ENCODE results near the gene ACY1. TPM values are rescaled to one million over a fixed set of nuclear protein-coding genes. Genes with fewer than 3 reads are reported as not detected.
A peak's percentile ranks its signal among the peaks of the same experiment; 100 is the strongest.

Gene ACY1
- total RNA-seq: 10 to 100 TPM in 3 of 5 donors, 1 to 10 TPM in 1, not detected in 1; 8.0 to 42.6 (median 31.5) TPM
- 10 to 100 TPM; 32.9 to 60.6 (median 41.9) TPM for polyA plus RNA-seq
- long read RNA-seq, donor 1, partial matches to known transcripts: 0 of 5 reads
- long read RNA-seq, donor 1, other reads (novel, unspliced or antisense): 0 of 5 reads
- long read RNA-seq, donor 2, transcript ACY1-227 (3 exons, 456 nt): major isoform, 8 of 12 reads
- long read RNA-seq, donor 2, partial matches to known transcripts: 0 of 12 reads
- long read RNA-seq, donor 2, other reads (novel, unspliced or antisense): 0 of 12 reads
- long read RNA-seq, donor 3, partial matches to known transcripts: 0 of 6 reads
- long read RNA-seq, donor 3, other reads (novel, unspliced or antisense): 0 of 6 reads
- long read RNA-seq, donor 4, partial matches to known transcripts: 0 of 2 reads
- long read RNA-seq, donor 4, other reads (novel, unspliced or antisense): 0 of 2 reads
- long read RNA-seq, donor 5, transcript ACY1-215 (15 exons, 1,684 nt): major isoform, 6 of 6 reads
- long read RNA-seq, donor 5, partial matches to known transcripts: 0 of 6 reads
- long read RNA-seq, donor 5, other reads (novel, unspliced or antisense): 0 of 6 reads
- long read RNA-seq, donor 6: 0 reads
- long read RNA-seq, donor 7, transcript ACY1-215 (15 exons, 1,684 nt): major isoform, 7 of 8 reads
- long read RNA-seq, donor 7, partial matches to known transcripts: 0 of 8 reads
- long read RNA-seq, donor 7, other reads (novel, unspliced or antisense): 0 of 8 reads
- long read RNA-seq, donor 8, transcript ACY1-215 (15 exons, 1,684 nt): major isoform, 7 of 2,115 reads
- long read RNA-seq, donor 8, partial matches to known transcripts: 2,015 of 2,115 reads
- long read RNA-seq, donor 8, other reads (novel, unspliced or antisense): 89 of 2,115 reads
- long read RNA-seq, donor 9, partial matches to known transcripts: 0 of 3 reads
- long read RNA-seq, donor 9, other reads (novel, unspliced or antisense): 0 of 3 reads
- long read RNA-seq, donor 10, transcript ACY1-215 (15 exons, 1,684 nt): major isoform, 5 of 7 reads
- long read RNA-seq, donor 10, partial matches to known transcripts: 0 of 7 reads
- long read RNA-seq, donor 10, other reads (novel, unspliced or antisense): 0 of 7 reads

DNA sequence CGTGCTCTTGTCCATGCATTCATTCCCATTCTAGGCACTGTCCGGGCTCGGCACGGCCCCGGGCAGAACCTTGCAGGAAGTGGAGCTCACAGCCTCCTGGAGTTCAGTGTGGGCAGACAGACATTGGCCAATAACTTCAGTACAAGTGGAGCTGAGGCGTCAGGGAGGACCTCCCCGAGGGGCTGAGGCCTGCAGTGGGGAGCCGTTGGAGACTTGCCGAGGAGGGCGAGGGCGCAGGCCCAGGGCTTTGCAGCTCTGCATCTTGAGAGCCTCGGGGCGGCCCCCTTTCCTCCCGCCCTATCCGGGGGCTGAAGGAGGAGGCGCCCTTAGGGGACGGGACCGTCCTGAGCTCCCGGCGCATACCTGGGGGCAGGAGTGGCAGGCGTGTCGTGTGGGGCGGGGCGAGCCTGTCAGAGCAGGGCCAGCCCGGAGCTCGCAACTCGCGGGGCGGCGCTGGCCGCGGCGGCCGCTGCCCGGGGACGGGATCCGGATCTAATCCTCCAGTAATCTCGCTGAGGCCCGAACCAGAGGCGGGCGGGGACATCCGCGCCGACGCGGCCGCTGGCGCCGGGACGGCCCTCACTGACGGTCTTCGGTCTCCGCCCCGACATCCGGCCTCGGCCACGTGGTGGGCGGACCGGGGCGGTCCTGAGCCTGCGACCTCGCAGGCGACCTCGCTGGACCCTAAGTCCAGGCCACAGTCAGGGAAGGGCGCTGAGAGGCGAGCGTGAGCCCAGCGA lies at the start of gene ACY1:
Gene ACY1, plus strand, starts transcription at position 698 of the 740 bp plus-strand sequence. CDS start 530 bp downstream, outside the sequence.
- Histone ChIP-seq H3K27ac (peak within 1 kb of the TSS; percentile 93 to 99 (median 98)), H3K4me1 (peaks cover 24 to 59% (median 36%) of the 10 kb centered on the region in 4 donors), H3K9me3 (no peaks in the 10 kb centered on the region), H3K4me3 (peak within 1 kb of the TSS; percentile 58 to 64 (median 63)), H3K27me3 (no peaks in the 10 kb centered on the region), H3K36me3 (peaks cover 0 to 9% (median 2%) of the 10 kb centered on the region in 4 donors)
- DNase-seq: peak; percentile 92 to 97
- intact Hi-C loops (cut with DNase I; ENCODE audit: low total_unique reads): no loop called here
- TF ChIP-seq, protein P1, sequence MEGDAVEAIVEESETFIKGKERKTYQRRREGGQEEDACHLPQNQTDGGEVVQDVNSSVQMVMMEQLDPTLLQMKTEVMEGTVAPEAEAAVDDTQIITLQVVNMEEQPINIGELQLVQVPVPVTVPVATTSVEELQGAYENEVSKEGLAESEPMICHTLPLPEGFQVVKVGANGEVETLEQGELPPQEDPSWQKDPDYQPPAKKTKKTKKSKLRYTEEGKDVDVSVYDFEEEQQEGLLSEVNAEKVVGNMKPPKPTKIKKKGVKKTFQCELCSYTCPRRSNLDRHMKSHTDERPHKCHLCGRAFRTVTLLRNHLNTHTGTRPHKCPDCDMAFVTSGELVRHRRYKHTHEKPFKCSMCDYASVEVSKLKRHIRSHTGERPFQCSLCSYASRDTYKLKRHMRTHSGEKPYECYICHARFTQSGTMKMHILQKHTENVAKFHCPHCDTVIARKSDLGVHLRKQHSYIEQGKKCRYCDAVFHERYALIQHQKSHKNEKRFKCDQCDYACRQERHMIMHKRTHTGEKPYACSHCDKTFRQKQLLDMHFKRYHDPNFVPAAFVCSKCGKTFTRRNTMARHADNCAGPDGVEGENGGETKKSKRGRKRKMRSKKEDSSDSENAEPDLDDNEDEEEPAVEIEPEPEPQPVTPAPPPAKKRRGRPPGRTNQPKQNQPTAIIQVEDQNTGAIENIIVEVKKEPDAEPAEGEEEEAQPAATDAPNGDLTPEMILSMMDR (IDR thresholded peaks at IDR 0.05): no peak
- TF ChIP-seq EP300 (IDR thresholded peaks at IDR 0.05) (no peak), POLR2AphosphoS5 (IDR thresholded peaks at IDR 0.05) (peak; percentile 72 to 94 (median 80)), POLR2A (IDR thresholded peaks at IDR 0.05) (peak in 1 of 4 donors; percentile 15)
- WGBS, 5 donors: 0 to 1% (median 1%) methylated on average over 38 to 68 of the region's 68 CpGs

DNA sequence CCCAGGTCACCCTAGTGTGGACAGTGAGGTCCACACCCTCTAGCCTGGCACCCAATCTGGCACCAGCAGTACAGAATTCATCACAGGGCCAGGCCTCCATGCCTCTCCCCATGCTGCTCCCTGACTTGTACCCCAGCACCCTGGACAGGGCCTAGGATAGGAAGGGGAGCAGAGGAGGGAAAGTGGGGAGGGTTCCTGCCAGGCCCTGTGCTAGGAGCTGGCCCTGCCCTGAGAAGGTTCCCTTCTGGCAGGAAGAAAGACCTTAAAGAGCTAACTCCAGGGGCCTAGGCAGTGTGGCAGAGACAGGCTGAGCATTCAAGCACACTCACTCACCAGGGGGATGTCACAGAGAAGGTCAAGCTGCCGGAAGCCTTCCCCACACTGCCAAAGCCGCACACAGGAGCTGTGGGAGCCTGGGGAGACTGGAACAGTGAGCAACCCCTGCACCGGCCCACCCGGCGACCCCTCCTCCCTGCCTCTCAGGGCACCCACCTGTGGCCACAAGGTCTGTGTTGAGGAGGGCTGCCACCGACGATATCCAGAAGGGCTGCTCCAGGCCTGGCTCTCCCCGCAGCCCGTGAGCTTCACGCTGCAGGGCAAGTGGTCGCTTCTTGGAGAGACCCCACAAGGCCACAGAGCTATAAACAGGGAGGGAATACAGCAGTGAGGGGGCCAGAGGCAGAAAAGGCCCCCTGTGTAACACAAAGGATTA lies 49.0 kb upstream of the ACY1 start:
- DNase-seq: peak; percentile 6 to 17
- Histone ChIP-seq H3K27me3 (no peaks in the 10 kb centered on the region), H3K9me3 (no peaks in the 10 kb centered on the region), H3K4me3 (no peak overlapping the region), H3K4me1 (no peaks in the 10 kb centered on the region), H3K36me3 (peaks cover 50 to 87% (median 74%) of the 10 kb centered on the region in 4 donors), H3K27ac (no peak overlapping the region)
- intact Hi-C loops (cut with DNase I; ENCODE audit: low total_unique reads): no loop called here
- TF ChIP-seq POLR2A (IDR thresholded peaks at IDR 0.05): no peak
- TF ChIP-seq, protein P1 (IDR thresholded peaks at IDR 0.05): no peak
- TF ChIP-seq POLR2AphosphoS5 (IDR thresholded peaks at IDR 0.05): no peak
- WGBS, 5 donors: 94 to 98% (median 96%) methylated on average over 8 to 11 of the region's 11 CpGs

GRCh38 chr3:51934991-51935885 lies 48.1 kb upstream of the ACY1 start:
- intact Hi-C loops (cut with DNase I; ENCODE audit: low total_unique reads): no loop called here
- TF ChIP-seq POLR2A (IDR thresholded peaks at IDR 0.05) (no peak), EP300 (IDR thresholded peaks at IDR 0.05) (no peak), POLR2AphosphoS5 (IDR thresholded peaks at IDR 0.05) (no peak)
- TF ChIP-seq, protein P1 (IDR thresholded peaks at IDR 0.05): no peak
- Histone ChIP-seq H3K9me3 (no peaks in the 10 kb centered on the region), H3K4me1 (peaks cover 2 to 6% (median 5%) of the 10 kb centered on the region in 4 donors), H3K4me3 (no peak overlapping the region), H3K27me3 (no peaks in the 10 kb centered on the region), H3K36me3 (peaks cover 50 to 89% (median 74%) of the 10 kb centered on the region in 4 donors), H3K27ac (no peak overlapping the region)
- DNase-seq: peak; percentile 1 to 20
- WGBS, 5 donors: 88 to 96% (median 94%) methylated on average over 27 to 28 of the region's 28 CpGs
